ENCODE results near the gene GUCA1C. TPM values are rescaled to one million over a fixed set of nuclear protein-coding genes. Genes with fewer than 3 reads are reported as not detected.

GUCA1C gene
- total RNA-seq, 1 experiment from 2014 or later = not detected

DNA sequence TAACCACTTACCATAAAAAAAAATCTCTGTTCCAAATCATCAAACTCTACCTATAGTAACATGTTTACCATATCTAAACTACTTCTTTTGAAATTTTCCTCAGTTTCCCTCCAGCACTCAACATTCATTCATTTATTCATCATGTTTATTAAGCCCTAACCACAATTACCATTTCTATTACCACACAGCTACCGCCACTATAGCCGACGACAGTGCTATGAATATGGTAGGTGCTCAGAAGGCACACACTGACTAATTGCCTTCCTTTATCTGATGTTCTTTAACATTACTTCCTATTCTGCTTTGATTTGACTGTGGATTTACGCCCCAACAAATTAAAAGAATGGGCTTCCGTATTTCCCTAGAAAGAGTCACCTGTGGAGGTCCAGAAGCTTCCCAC, 43.9 kb downstream of the GUCA1C start:
- no peak for DNase-seq (ENCODE audit: low read depth)

DNA sequence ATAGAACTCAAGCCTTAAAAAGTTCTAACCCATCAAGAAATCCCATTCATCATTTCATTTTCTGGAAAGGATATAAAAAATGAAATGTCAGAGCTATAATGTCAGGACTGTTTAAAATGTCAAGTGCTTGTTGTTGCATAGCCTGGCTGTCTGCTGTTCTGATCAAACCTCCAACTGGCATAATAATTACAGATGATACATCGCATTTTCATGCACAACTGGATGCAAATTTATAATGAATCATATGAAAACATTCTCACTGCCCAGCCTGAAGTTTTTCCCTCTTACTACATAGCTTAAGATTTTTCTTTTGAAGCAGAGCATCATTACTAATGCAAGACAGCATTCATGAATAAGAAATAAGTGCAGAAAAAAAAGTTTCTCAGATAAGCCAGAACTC, 46.5 kb downstream of the GUCA1C start:
- DNase-seq (ENCODE audit: low read depth) = no peak

GRCh38 chr3:108899530-108899929, 54.1 kb downstream of the GUCA1C start:
- no peak for DNase-seq (ENCODE audit: low read depth)

- no peak for DNase-seq (ENCODE audit: low read depth)
Measured at GRCh38 chr3:108897883-108898282, 55.8 kb downstream of the GUCA1C start.

DNA sequence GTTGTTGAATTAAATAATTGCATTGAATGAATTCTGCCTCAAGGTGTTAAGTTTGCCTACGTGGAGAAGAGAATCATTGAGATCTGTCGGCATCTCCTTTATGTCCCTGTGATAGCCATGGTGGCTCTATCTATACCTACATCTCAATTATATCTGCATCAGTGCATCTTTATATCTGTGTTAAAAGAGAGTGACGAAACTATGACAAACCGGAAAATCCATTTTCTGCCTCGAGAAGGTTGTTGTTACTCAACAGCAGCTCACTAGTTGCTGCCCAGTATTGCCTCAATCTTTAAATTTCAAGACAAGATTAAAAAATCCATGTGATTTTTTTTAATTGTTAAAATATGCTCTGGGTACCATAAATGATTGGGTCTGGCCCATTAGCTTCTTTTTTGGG, 58.7 kb downstream of the GUCA1C start:
- DNase-seq (ENCODE audit: low read depth) = no peak

DNA sequence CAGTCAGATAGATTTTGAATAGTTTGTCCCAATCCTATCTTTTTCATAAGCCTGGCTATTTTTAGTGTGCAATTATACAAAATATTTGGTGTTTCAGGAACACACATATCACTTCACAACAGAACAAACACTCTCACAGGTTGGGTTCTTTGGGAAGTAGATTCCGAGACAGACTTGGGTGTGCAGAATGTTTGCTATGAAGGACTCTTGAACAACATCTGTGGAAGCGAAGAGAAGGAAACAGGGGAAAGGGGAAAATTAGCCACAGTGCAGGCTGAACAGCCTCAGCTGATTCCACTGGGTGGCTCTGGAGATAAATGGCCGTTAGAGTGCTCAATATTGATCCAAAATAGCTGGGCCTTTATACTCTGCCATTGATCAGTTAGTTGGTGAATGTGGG, 61.8 kb downstream of the GUCA1C start:
- DNase-seq (ENCODE audit: low read depth) = no peak

DNA sequence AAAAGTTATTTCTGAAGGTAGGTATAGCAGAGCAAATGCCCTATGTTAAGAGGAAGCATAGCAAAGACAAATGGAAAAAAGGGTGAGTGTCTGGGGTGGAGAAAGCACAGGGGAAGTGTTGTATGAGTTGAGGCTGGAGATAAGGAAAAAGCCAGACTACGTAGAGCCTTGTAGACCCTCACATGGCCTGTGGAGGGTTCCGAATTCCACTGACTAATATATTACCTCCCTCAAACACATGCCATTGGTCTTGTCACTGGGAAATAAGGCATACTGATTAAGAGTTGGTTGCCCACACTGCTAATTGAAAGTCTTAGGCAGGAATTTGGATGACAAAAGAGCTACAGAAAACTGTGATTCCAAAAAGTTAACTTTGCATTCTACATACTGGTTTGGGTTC, 65.9 kb downstream of the GUCA1C start:
- no peak for DNase-seq (ENCODE audit: low read depth)

GRCh38 chr3:108887121-108887520, 66.6 kb downstream of the GUCA1C start:
- DNase-seq (ENCODE audit: low read depth) = no peak

GRCh38 chr3:108883373-108883772, 70.3 kb downstream of the GUCA1C start:
- no peak for DNase-seq (ENCODE audit: low read depth)

DNA sequence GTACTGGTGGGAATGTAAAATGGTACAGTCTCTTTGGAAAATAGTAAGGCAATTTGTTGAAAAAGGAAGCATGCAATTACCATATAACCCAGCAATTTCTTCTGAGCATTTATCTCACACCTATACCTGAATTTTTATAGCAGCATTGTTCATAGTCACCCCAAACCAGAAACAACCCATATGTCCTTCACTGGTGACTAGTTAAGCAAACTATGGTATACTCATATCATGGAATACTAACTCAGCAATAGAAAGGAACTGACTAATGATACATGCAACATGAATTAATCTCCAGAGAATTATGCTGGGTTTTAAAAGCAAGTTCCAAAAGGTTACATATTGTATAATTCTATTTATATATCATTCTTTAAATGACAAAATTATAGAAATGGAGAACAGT, 70.9 kb downstream of the GUCA1C start:
- no peak for DNase-seq (ENCODE audit: low read depth)

GRCh38 chr3:108879915-108880314, 73.8 kb downstream of the GUCA1C start:
- DNase-seq (ENCODE audit: low read depth) = no peak

DNA sequence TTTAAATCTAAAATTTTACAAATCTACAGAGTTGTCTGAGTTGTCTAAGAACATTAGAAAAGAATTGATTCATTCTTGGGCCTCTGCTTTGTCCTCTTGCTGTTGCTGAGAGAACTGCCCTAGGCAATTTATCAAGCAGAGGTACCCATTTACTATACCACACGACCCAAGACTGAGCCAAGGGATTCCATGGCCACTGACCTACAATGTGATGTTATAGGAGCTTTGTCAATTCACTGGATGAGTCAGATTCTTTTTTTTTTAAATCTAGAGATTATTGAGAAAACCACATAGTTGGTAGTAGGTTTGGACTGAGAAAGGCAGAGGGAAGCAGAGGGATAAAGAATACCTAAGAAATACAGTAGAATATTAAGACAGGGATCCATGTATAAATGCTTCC, 75.8 kb downstream of the GUCA1C start:
- DNase-seq (ENCODE audit: low read depth) = peak; percentile 8

GRCh38 chr3:108863799-108864135, 89.9 kb downstream of the GUCA1C start:
- no peak for DNase-seq (ENCODE audit: low read depth)

DNA sequence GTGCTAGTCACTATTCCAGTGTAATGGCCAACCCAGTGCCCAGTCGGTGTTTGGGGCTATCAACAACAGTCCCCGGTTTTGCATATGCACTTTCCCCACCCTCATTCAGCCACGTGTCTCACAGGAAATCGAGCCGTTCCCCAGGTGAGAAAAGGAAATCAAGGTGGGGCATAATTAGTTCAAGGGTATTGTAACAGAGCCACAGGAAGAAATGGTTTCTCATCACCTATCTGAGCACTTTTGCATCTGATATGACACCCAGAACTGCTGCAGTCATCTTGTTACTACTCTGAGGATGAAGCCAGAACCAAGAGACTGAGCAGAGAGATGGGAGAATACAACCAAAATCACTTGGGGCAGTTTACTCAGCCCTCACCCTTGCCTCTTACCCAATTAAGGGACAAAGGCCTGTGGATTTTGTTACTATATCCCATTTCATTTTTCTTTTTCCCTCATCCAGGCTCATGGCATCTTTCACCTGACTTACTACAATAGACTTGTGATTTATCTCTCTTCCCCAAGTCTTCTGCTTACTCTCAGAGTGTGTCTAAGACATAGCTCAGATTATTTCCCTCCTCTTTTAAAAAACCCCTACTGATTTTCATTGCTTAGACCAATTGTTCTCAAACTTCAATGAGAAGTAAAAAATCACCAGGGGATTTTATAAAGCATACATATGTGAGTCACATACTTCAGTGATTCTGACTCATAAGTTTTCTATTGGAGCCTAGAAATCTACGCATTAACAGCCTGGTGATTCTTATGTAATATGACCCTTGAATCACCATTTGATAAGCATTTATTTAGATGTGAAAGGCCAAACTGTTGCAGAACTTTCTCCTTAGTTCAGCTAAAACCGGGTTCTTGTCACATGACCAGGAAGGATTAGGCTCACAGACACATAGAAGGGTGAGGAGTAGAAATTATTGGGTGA, 90.5 kb downstream of the GUCA1C start:
- peak; percentile 43 for DNase-seq (ENCODE audit: low read depth)

DNA sequence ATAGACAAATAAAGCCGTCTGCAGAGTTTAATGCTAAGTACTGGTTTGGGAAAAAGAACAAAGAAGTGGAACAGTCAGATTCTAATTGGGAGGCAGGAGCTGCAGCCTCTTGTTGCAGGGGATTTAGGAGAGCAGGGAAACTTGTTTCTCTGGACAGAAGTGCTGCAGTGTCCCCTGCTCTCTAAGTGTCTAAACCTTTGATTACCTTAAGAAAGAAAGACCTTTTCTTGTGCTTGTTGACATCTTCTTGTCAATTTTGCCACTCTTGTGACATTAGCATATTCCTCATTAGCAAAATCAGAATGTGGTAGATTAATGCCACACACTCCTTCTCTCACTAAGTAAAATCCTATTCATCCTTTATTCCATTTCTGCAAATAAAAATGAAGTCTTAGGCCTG, 92.3 kb downstream of the GUCA1C start:
- DNase-seq (ENCODE audit: low read depth) = no peak

Other genes starting within 250 kb of the GUCA1C start
- not detected in 2 replicates for gene RETNLB, start 196.5 kb downstream of the GUCA1C start, total RNA-seq (2014; rRNA removed; shearing (Covaris generic))
- not detected in 2 replicates for gene TRAT1, start 131.1 kb downstream of the GUCA1C start, total RNA-seq (2014; rRNA removed; shearing (Covaris generic))
- not detected in 2 replicates for gene MORC1, start 164.3 kb upstream of the GUCA1C start, total RNA-seq (2014; rRNA removed; shearing (Covaris generic))
- not detected in 2 replicates for gene C3orf85, start 182.8 kb upstream of the GUCA1C start, total RNA-seq (2014; rRNA removed; shearing (Covaris generic))

Data from RPMI7951 (cell line).